ENCODE measurements around the gene PTBP2.

PTBP2 gene

GRCh38 chr1:96721416-96722160 is at the start of gene PTBP2:
Gene PTBP2, plus strand, starts transcription at chr1:96721784. Its CDS starts 81 bp downstream, at chr1:96721865.
- DNase-seq, result peak; percentile 88

- DNase-seq, result no peak
Observed at GRCh38 chr1:96674915-96675314, 46.7 kb upstream of the PTBP2 start.

- no peak for DNase-seq
Observed at GRCh38 chr1:96682056-96682455, 39.5 kb upstream of the PTBP2 start.

- no peak for DNase-seq
Observed at GRCh38 chr1:96683931-96684330, 37.7 kb upstream of the PTBP2 start.

GRCh38 chr1:96684744-96685143 is 36.8 kb upstream of the PTBP2 start:
- DNase-seq, result no peak

- DNase-seq, result peak; percentile 49
Observed at GRCh38 chr1:96688767-96689166, 32.8 kb upstream of the PTBP2 start.

- DNase-seq, result no peak
Observed at GRCh38 chr1:96695954-96696353, 25.6 kb upstream of the PTBP2 start.

GRCh38 chr1:96698342-96698983 is 23.1 kb upstream of the PTBP2 start:
- peak; percentile 55 for DNase-seq

- no peak for DNase-seq
Observed at GRCh38 chr1:96703186-96703585, 18.4 kb upstream of the PTBP2 start.

GRCh38 chr1:96707023-96707422 is 14.6 kb upstream of the PTBP2 start:
- DNase-seq, result no peak

- DNase-seq, result no peak
Observed at GRCh38 chr1:96708482-96708881, 13.1 kb upstream of the PTBP2 start.

- no peak for DNase-seq
Observed at GRCh38 chr1:96710708-96711477, 10.7 kb upstream of the PTBP2 start.

- no peak for DNase-seq
Observed at GRCh38 chr1:96713649-96714048, 7.9 kb upstream of the PTBP2 start.

- DNase-seq, result no peak
Observed at GRCh38 chr1:96714881-96715280, 6.7 kb upstream of the PTBP2 start.

- no peak for DNase-seq
Observed at GRCh38 chr1:96715482-96715881, 6.1 kb upstream of the PTBP2 start.

- no peak for DNase-seq
Observed at GRCh38 chr1:96721053-96721415, 550 bp upstream of the PTBP2 start.

- peak; percentile 78 for DNase-seq
Observed at GRCh38 chr1:96722161-96722922, 758 bp downstream of the PTBP2 start.

GRCh38 chr1:96722958-96723357 is 1.4 kb downstream of the PTBP2 start:
- DNase-seq, result no peak

GRCh38 chr1:96723377-96723776 is 1.8 kb downstream of the PTBP2 start:
- DNase-seq, result no peak

GRCh38 chr1:96723936-96724335 is 2.4 kb downstream of the PTBP2 start:
- DNase-seq, result no peak

- DNase-seq, result no peak
Observed at GRCh38 chr1:96727860-96728259, 6.3 kb downstream of the PTBP2 start.

- no peak for DNase-seq
Observed at GRCh38 chr1:96730574-96731298, 9.2 kb downstream of the PTBP2 start.

Data from islet precursor cell (in vitro differentiated cells).